B cell (primary cell): ENCODE results near the gene VAV2. TPM values are rescaled to one million over a fixed set of nuclear protein-coding genes. Genes with fewer than 3 reads are reported as not detected.

Experiments used
- ATAC-seq: fragments of 200-7000 bp; cut with Tn5 transposase; one replicate; pipeline ENCODE4 v1.10.0; 2021; ENCODE audit warnings: low read depth, mild to moderate bottlenecking, moderate number of reproducible peaks, moderate library complexity
- CTCF ChIA-PET: fragments of 350-600 bp; sonication (Branson Sonifier 250); formaldehyde crosslinking; loops from one replicate; lab custom pipeline; 2021; ENCODE audit warnings: antibody characterized with exemption, inconsistent platforms; lab: Charles Lee
- POLR2A ChIA-PET: fragments of 350-600 bp; sonication (Branson Sonifier 250); formaldehyde crosslinking; loops from one replicate; lab custom pipeline; 2021; ENCODE audit warnings: antibody characterized with exemption; lab: Charles Lee
- DNase-seq: peaks from one replicate; pipeline ENCODE4 v3.0.0; 2013
- H2AFZ ChIP-seq: 2 replicates; pipeline ENCODE4 v1.6.1; 2012; ENCODE audit warnings: mild to moderate bottlenecking, low read depth, low read length; ENCODE audit not compliant: insufficient read depth, poor library complexity, severe bottlenecking
- H3K27ac ChIP-seq, 2 donors: 1 replicate in 1 of 2; 2 replicates in 1 of 2; pipeline ENCODE4 v1.5.1; 2012 to 2013; ENCODE audit warnings: low read length in 2 of 2, mild to moderate bottlenecking in 2 of 2, moderate library complexity in 1 of 2
- H3K27me3 ChIP-seq, 4 experiments: fragments of 200-600 bp in 1 of 4; sonication (generic) in 1 of 4; replicated peaks in 1 of 4; 1 replicate in 2 of 4; 2 replicates in 2 of 4; pipeline versions ENCODE4 v1.6.1 to v1.7.0; 2013 to 2016; ENCODE audit warnings: low read length in 3 of 4, mild to moderate bottlenecking in 2 of 4, mixed read lengths in 1 of 4, moderate library complexity in 1 of 4; ENCODE audit not compliant: insufficient read depth in 4 of 4, control insufficient read depth in 3 of 4; ENCODE audit errors: control extremely low read depth in 1 of 4
- H3K36me3 ChIP-seq, 2 experiments: replicated peaks in 1 of 2; 1 replicate in 1 of 2; 2 replicates in 1 of 2; pipeline versions ENCODE4 v1.6.1 to v1.7.1; 2013; ENCODE audit warnings: low read length in 1 of 2; ENCODE audit not compliant: insufficient read depth in 2 of 2, control insufficient read depth in 1 of 2; ENCODE audit errors: control extremely low read depth in 1 of 2, extremely low read depth in 1 of 2
- H3K4me1 ChIP-seq, 2 donors: fragments of 200-600 bp in 1 of 2; sonication (generic) in 1 of 2; 1 replicate in 1 of 2; 2 replicates in 1 of 2; pipeline versions ENCODE4 v1.5.1 to v1.6.1; 2013 to 2017; ENCODE audit warnings: low read length in 2 of 2; ENCODE audit not compliant: control insufficient read depth in 2 of 2, insufficient read depth in 2 of 2
- H3K4me2 ChIP-seq: replicated peaks from 2 replicates; pipeline ENCODE3; 2012; ENCODE audit warnings: mild to moderate bottlenecking, low read depth, low read length; ENCODE audit not compliant: poor library complexity, severe bottlenecking
- H3K4me3 ChIP-seq, 5 experiments: fragments of 200-600 bp in 1 of 5; sonication (generic) in 1 of 5; 1 replicate in 3 of 5; 2 replicates in 2 of 5; pipeline versions ENCODE4 v1.5.1 to v1.7.0; 2011 to 2016; ENCODE audit warnings: low read length in 4 of 5, mild to moderate bottlenecking in 4 of 5, low read depth in 2 of 5, control low read depth in 1 of 5, moderate library complexity in 1 of 5; ENCODE audit not compliant: insufficient read depth in 1 of 5; ENCODE audit errors: control extremely low read depth in 1 of 5, extremely low read depth in 1 of 5
- H3K79me2 ChIP-seq: fragments of 200-600 bp; sonication (generic); one replicate; pipeline ENCODE4 v1.6.0; 2016; ENCODE audit warnings: low read length; ENCODE audit not compliant: control insufficient read depth, insufficient read depth
- H3K9ac ChIP-seq: fragments of 200-600 bp; sonication (generic); 2 replicates; pipeline ENCODE4 v1.6.1; 2017; ENCODE audit warnings: mild to moderate bottlenecking, low read length, moderate library complexity
- H3K9me3 ChIP-seq, 3 donors: one replicate each; pipeline versions ENCODE4 v1.6.1 to v1.7.1; 2013; ENCODE audit warnings: low read length in 2 of 3; ENCODE audit not compliant: control insufficient read depth in 2 of 3, insufficient read depth in 1 of 3; ENCODE audit errors: control extremely low read depth in 1 of 3
- H4K20me1 ChIP-seq: 2 replicates; pipeline ENCODE4 v1.6.0; 2012; ENCODE audit warnings: mild to moderate bottlenecking, low read length; ENCODE audit not compliant: insufficient read depth, control insufficient read depth, poor library complexity, severe bottlenecking
- H3K27ac Mint-ChIP-seq: one replicate; pipeline ENCODE4 v1.8.0; 2021; ENCODE audit warnings: mixed read lengths
- H3K27me3 Mint-ChIP-seq: one replicate; pipeline ENCODE4 v1.8.0; 2021; ENCODE audit warnings: mixed read lengths
- H3K4me1 Mint-ChIP-seq: one replicate; pipeline ENCODE4 v1.8.0; 2021; ENCODE audit warnings: mixed read lengths
- H3K4me3 Mint-ChIP-seq: one replicate; pipeline ENCODE4 v1.8.0; 2021; ENCODE audit warnings: mixed read lengths
- H3K9me3 Mint-ChIP-seq: one replicate; pipeline ENCODE4 v1.8.0; 2022; ENCODE audit warnings: mixed read lengths; ENCODE audit not compliant: insufficient read depth
- EZH2 ChIP-seq: IDR thresholded peaks from 2 replicates; pipeline ENCODE4 v1.6.1; 2012; ENCODE audit warnings: borderline replicate concordance, low read depth, mild to moderate bottlenecking, moderate library complexity, low read length; ENCODE audit not compliant: insufficient read depth, poor library complexity, severe bottlenecking
- WGBS: methylation state at CpG from one replicate; pipeline ENCODE4 v1.1.5; 2013; ENCODE audit warnings: missing lambda C conversion rate; ENCODE audit not compliant: insufficient coverage; 5-methylcytosine and 5-hydroxymethylcytosine counted together
- intact Hi-C: fragments of 100-400 bp; cut with micrococcal nuclease; formaldehyde crosslinking; loops from one replicate; pipeline ENCODE4 v1.10.0; 2022
- polyA plus RNA-seq: library from polyadenylated mRNA; depleted of rRNA; stranded (reverse); fragments of >200 nt; gene quantifications from 2 replicates; pipeline ENCODE4 v1.2.3, GENCODE V29; 2012
- total RNA-seq, 2 donors: library from RNA; stranded (reverse); fragments of 120-200 nt in 1 of 2; gene quantifications; 1 replicate in 1 of 2; 2 replicates in 1 of 2; pipeline versions ENCODE4 v1.2.3 to v1.2.4, GENCODE V29; 2013 to 2022
- TF ChIP-seq, protein P1 (sequence below): fragments of 200-600 bp; IDR thresholded peaks from one replicate; pipeline ENCODE4 v1.8.0; 2022; ENCODE audit warnings: antibody characterized with exemption, mild to moderate bottlenecking

Gene VAV2
- total and polyA plus RNA-seq, 2 donors (not counting 1 experiment from before 2014, with no cell fraction given), result 34.4 to 128 TPM

GRCh38 chr9:133881671-133882381, 110.3 kb downstream of the VAV2 start:
- H3K4me2 ChIP-seq, result no peak overlapping the region
- ChIA-PET CTCF (no interaction called here), POLR2A (no interaction called here)
- H3K4me1 Mint-ChIP-seq, result peaks cover 49% of the 10 kb centered on the region
- no peak overlapping the region for H3K27ac ChIP-seq
- H3K27me3 ChIP-seq, result no peaks in the 10 kb centered on the region
- no peak overlapping the region for H3K4me3 Mint-ChIP-seq
- no peaks in the 10 kb centered on the region for H3K9me3 ChIP-seq
- intact Hi-C loops, result no loop called here
- peaks cover 100% of the 10 kb centered on the region for H4K20me1 ChIP-seq
- H3K27me3 Mint-ChIP-seq, result no peaks in the 10 kb centered on the region
- no peak for ATAC-seq
- no peak overlapping the region for H3K4me3 ChIP-seq
- no peaks in the 10 kb centered on the region for H3K4me1 ChIP-seq
- DNase-seq, result no peak
- WGBS, result 97% methylated on average over 23 of the region's 24 CpGs
- peaks cover 100% of the 10 kb centered on the region for H3K79me2 ChIP-seq
- no peak overlapping the region for H3K27ac Mint-ChIP-seq
- no peak overlapping the region for H2AFZ ChIP-seq
- H3K9ac ChIP-seq, result no peak overlapping the region
- TF ChIP-seq EZH2, result no peak
- TF ChIP-seq, protein P1, sequence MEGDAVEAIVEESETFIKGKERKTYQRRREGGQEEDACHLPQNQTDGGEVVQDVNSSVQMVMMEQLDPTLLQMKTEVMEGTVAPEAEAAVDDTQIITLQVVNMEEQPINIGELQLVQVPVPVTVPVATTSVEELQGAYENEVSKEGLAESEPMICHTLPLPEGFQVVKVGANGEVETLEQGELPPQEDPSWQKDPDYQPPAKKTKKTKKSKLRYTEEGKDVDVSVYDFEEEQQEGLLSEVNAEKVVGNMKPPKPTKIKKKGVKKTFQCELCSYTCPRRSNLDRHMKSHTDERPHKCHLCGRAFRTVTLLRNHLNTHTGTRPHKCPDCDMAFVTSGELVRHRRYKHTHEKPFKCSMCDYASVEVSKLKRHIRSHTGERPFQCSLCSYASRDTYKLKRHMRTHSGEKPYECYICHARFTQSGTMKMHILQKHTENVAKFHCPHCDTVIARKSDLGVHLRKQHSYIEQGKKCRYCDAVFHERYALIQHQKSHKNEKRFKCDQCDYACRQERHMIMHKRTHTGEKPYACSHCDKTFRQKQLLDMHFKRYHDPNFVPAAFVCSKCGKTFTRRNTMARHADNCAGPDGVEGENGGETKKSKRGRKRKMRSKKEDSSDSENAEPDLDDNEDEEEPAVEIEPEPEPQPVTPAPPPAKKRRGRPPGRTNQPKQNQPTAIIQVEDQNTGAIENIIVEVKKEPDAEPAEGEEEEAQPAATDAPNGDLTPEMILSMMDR, result no peak
- peaks cover 0 to 12% of the 10 kb centered on the region in 2 experiments for H3K36me3 ChIP-seq
- H3K9me3 Mint-ChIP-seq, result no peaks in the 10 kb centered on the region

DNA sequence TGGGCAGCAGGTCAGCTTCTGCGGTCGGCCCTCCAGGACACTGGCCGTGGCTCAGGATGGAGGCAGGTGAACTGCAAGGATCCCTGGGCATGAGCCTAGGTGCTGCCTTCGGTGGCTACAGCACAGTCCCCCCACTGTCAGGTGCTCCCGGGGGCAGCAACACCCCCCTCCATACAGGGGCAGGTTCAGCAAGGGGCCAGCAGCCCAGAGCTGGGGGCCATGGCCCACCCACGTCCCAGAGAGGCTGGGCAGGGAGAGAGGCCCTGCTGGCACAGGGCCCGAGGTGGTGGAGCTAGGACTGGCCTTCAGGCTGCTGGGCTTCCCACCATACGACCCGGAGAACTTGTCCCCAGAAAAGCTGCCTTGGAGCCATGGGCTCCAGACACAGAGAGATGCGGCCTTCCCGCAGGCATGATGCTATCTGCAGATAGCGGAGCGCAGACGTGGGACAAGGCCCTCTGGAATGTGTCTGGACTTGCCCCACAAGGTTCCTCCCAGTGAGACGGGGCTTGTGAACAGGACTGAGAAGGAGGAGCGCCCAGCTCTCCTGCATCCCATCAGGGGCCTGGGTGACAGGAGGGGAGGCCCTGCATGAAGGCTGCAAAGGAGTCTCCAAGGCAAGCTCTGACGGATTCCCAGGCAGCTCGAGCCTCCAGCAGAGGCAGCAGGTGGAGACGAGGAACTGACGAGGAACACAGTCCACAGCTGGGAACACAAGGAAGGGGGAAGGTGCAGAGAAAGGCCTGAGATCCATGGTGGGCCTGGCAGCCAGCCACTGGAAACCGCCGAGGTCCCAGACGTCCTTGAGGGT, 111.1 kb downstream of the VAV2 start:
- no peaks in the 10 kb centered on the region for H3K27me3 ChIP-seq
- TF ChIP-seq, protein P1, result no peak
- TF ChIP-seq EZH2, result no peak
- Mint-ChIP-seq H3K4me1 (peaks cover 47% of the 10 kb centered on the region), H3K27ac (peak overlapping the region; percentile 10), H3K9me3 (no peaks in the 10 kb centered on the region), H3K27me3 (no peaks in the 10 kb centered on the region), H3K4me3 (no peak overlapping the region)
- peaks cover 0 to 12% of the 10 kb centered on the region in 2 experiments for H3K36me3 ChIP-seq
- H3K4me1 ChIP-seq, result no peaks in the 10 kb centered on the region
- H3K79me2 ChIP-seq, result peaks cover 100% of the 10 kb centered on the region
- H3K27ac ChIP-seq, result no peak overlapping the region
- ChIA-PET POLR2A (no interaction called here), CTCF (no interaction called here)
- no peak for ATAC-seq
- no peaks in the 10 kb centered on the region for H3K9me3 ChIP-seq
- WGBS, result 92% methylated on average over 20 of the region's 23 CpGs
- intact Hi-C loops, result no loop called here
- H3K4me2 ChIP-seq, result peak overlapping the region; percentile 10
- H2AFZ ChIP-seq, result no peak overlapping the region
- no peak overlapping the region for H3K9ac ChIP-seq
- DNase-seq, result no peak
- H3K4me3 ChIP-seq, result no peak overlapping the region
- H4K20me1 ChIP-seq, result peaks cover 100% of the 10 kb centered on the region
